GM18505 (cell line): ENCODE data around the gene HNRNPM.

Source experiments
- ATAC-seq: cut with Tn5 transposase; IDR thresholded peaks from one replicate; pipeline ENCODE4 v1.9.1; 2021; ENCODE audit not compliant: unreplicated experiment
- POLR2A ChIP-seq: IDR thresholded peaks from 4 replicates; pipeline ENCODE4 v1.6.1; 2011; ENCODE audit warnings: borderline replicate concordance; ENCODE audit not compliant: insufficient read depth, insufficient read length; ENCODE audit errors: extremely low read depth

HNRNPM gene

DNA sequence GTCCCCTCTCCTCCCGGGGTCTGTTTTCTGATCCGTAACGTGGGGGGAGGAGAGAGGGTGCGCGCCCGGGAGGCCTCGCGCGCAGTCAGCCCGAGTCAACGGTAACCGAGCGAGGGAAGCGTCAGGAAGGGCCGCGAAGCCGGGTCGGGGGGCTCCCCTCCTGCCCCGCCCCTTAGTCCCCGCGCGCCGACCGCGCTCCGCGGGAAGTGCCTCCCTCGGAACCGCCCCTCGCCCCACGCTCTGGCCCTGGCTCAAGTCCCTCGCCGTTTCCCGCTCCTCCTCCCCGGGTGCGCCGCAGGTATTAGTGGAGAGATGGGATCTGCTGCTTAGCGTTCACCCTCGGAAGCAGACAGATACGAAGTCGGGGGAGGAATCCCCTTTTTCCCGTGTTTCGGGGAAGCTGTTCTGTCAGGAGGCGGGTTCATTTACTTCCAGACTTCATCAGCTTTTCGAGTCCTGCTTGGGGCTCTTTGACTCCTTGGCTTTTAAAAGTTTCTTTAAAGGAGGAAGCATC lies 770 bp downstream of the HNRNPM start:
- peak; percentile 26 for ATAC-seq
- no peak for TF ChIP-seq POLR2A

DNA sequence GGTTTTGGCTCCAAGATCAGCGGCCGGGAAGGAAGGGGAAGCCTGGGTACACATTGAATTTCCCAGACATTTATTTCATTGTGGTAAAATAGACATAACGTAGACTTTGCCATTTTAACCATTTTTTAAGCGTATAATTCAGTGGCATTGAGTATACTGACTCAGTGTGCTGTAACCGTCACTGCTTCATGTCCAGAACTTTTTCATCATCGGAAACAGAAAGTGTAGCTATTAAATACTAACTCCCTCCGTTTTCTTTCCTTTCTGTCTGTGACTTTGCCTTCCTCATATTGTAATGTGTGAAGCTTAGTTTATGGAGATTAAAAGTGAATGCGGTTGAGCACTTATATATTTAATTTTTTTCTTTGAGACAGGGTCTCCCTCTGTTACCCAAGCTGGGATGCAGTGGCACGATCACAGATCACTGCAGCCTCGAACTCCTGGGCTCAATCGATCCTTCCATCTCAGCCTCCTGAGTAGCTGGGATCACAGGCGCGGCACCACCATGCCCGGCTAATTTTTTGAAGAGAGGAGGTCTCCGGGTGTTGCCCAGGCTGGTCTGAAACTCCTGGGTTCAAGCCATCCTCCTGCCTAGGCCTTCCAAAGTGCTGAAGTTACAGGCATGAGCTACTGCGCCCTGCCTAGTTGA lies 1.4 kb downstream of the HNRNPM start:
- no peak for ATAC-seq
- TF ChIP-seq POLR2A: no peak

DNA sequence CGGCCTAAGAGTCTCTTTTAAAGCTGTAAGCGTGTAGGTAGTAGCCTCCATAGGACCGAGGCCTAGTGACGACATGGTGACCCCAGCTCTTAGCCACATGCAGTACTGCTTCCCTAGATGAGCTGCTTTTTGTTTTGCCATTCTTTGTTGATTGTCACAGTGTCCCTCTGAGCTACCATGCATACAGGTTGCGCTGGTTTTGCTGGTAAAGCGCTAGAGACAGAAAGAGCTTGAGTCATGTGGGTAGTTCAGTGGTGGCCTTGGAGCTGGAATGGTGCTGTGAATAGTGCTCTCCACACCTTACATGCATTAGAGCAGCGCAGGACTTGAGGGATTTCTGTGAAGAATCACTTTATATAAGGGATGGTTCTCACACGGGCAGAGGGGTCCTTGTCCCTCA lies 5.1 kb downstream of the HNRNPM start:
- no peak for ATAC-seq
- TF ChIP-seq POLR2A: no peak

- TF ChIP-seq POLR2A: no peak
- no peak for ATAC-seq
Measured at GRCh38 chr19:8451377-8451776, 6.6 kb downstream of the HNRNPM start.

- no peak for TF ChIP-seq POLR2A
- ATAC-seq: no peak
Measured at GRCh38 chr19:8451885-8452284, 7.1 kb downstream of the HNRNPM start.

GRCh38 chr19:8452446-8453123 lies 7.8 kb downstream of the HNRNPM start:
- no peak for TF ChIP-seq POLR2A
- no peak for ATAC-seq

GRCh38 chr19:8453616-8454015 lies 8.8 kb downstream of the HNRNPM start:
- no peak for TF ChIP-seq POLR2A
- ATAC-seq: no peak

- ATAC-seq: no peak
- TF ChIP-seq POLR2A: no peak
Measured at GRCh38 chr19:8454218-8454617, 9.4 kb downstream of the HNRNPM start.

DNA sequence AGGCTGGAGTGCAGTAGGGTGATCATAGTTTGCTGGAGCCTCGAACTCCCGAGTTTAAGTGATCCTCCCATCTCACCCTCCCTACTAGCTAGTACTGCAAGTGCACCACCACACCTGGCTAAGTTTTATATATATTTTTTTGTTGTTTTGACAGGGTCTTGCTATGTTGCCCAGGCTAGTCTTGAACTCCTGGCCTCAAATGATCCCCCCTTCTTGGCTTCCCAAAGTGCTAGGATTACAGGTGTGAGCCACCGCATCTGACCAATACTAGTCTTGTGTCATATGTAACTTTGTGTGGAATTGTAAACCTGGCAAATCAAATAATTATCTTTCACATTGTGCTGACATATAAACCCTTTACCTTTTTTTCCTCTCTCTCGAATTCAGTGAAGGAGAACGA lies 10.2 kb downstream of the HNRNPM start:
- ATAC-seq: no peak
- no peak for TF ChIP-seq POLR2A

DNA sequence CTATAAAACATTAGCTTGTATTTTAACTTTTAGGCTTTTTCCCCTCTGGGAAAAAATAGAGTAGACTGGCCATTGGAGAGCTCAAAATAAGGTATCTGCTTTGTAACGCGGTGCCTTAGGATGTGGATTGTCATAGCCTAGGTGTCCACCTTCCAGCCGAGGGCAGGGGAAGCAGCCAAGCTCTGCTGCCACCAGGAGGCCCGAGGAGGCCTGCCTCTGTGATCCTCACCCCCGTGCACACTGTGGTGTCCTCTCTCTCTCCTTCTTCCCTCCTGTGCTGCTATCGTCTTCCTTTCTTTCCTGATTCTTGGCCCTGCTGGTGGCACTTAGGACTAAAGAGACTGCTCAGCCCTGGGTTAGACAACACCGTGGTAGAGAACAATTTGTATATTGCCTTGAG lies 11.3 kb downstream of the HNRNPM start:
- TF ChIP-seq POLR2A: no peak
- no peak for ATAC-seq

DNA sequence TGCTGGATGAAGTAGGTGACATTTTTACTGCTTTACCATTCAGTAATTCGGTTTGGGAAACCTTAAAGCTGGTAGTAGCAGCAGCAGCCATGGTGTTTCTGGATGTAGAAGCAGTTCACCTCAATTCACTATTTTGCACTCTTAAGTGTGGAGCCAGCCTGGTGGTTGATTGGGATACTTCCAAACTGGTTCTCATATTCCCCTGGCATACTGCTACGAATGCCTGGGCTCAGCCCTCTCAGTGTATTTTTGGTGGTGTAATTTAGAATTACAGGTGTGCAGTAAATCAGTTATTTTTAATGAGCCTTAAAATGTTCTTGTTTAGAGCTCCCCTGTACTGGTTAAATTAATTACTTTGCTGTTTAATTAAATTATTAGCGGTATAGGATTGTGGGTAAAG lies 12.4 kb downstream of the HNRNPM start:
- TF ChIP-seq POLR2A: no peak
- ATAC-seq: no peak

- TF ChIP-seq POLR2A: no peak
- no peak for ATAC-seq
Measured at GRCh38 chr19:8457827-8458226, 13.1 kb downstream of the HNRNPM start.

- ATAC-seq: no peak
- TF ChIP-seq POLR2A: no peak
Measured at GRCh38 chr19:8458380-8458779, 13.6 kb downstream of the HNRNPM start.

DNA sequence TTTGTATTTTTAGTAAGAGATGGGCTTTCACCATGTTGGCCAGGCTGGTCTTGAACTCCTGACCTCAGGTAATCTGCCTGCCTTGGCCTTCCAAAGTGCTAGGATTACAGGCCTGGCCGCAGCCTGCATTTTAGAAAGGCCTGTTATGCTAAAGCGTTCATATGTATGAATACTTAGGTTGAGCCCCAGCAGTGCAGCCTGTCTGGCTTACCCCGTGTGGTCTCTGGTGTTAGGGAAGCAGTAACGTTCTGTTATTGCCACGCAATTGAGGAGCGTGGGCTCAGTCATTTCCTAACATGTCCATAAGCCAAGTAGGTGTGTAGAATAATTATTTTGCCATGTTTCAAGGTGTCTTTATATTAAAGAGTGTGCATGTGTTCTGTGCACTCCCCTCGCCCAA lies 14.3 kb downstream of the HNRNPM start:
- no peak for TF ChIP-seq POLR2A
- ATAC-seq: no peak
